A549 treated with CORT108297 at 1 μM for 4 hours (cell line): ENCODE measurements around the gene HARS1. TPM values are rescaled to one million over a fixed set of nuclear protein-coding genes. Genes with fewer than 3 reads are reported as not detected.

ENCODE experiments used
- total RNA-seq: library from RNA; stranded (reverse); fragments of 200-300 nt; extraction: Qiagen RNA extraction; gene quantifications from 5 replicates; pipeline ENCODE4 v1.2.3, GENCODE V29; 2022

The HARS1 gene
- 75.2 to 87.0 TPM (median 79.6 TPM) in 5 replicates for total RNA-seq

GRCh38 chr5:140690941-140691924, at the start of gene HARS1, which contains the start of gene HARS2:
Gene HARS1, minus strand, starts transcription at chr5:140691370. Its CDS starts 66 bp downstream, at chr5:140691304.
Gene HARS2, plus strand, starts transcription at chr5:140691455. Its CDS starts 194 bp downstream, at chr5:140691649.

GRCh38 chr5:140700177-140701144, 9.3 kb upstream of the HARS1 start, which contains the start of gene ZMAT2:
Gene ZMAT2, plus strand, starts transcription at chr5:140700447. Its CDS starts 14 bp downstream, at chr5:140700461.

GRCh38 chr5:140673187-140673976, 17.8 kb downstream of the HARS1 start, which contains the start of gene DND1:
Gene DND1, minus strand, starts transcription at chr5:140673576. Its CDS starts 34 bp downstream, at chr5:140673542.

GRCh38 chr5:140664359-140665119, 26.6 kb downstream of the HARS1 start, which contains the start of gene WDR55:
Gene WDR55, plus strand, starts transcription at chr5:140664904. Its CDS starts 9 bp downstream, at chr5:140664913.

GRCh38 chr5:140639148-140639981, 51.8 kb downstream of the HARS1 start, which contains the start of gene TMCO6:
Gene TMCO6, plus strand, starts transcription at chr5:140639451. Its CDS starts 77 bp downstream, at chr5:140639528.

GRCh38 chr5:140633021-140633471, 58.1 kb downstream of the HARS1 start, which contains the start of gene CD14:
Gene CD14, minus strand, starts transcription at chr5:140633175. Its CDS starts 104 bp downstream, at chr5:140633071.

Other genes starting within 250 kb of the HARS1 start
- gene EIF4EBP3, start 143.7 kb downstream of the HARS1 start, total RNA-seq, result 0.44 to 2.1 TPM (median 1.7 TPM) in 5 replicates
- gene SRA1, start 133.9 kb downstream of the HARS1 start, total RNA-seq, result 38.3 to 55.1 TPM (median 43.8 TPM) in 5 replicates
- gene APBB3, start 126.8 kb downstream of the HARS1 start, total RNA-seq, result 6.2 to 7.7 TPM (median 7.1 TPM) in 5 replicates
- 73.2 to 84.8 TPM (median 79.4 TPM) in 5 replicates for gene SLC35A4, start 126.5 kb downstream of the HARS1 start, total RNA-seq
- 4.2 to 5.3 TPM (median 4.5 TPM) in 5 replicates for gene CD14, start 58.2 kb downstream of the HARS1 start, total RNA-seq
- gene TMCO6, start 51.9 kb downstream of the HARS1 start, total RNA-seq, result 11.6 to 17.6 TPM (median 14.7 TPM) in 5 replicates
- 101 to 133 TPM (median 119 TPM) in 5 replicates for gene NDUFA2, start 43.7 kb downstream of the HARS1 start, total RNA-seq
- gene IK, start 43.5 kb downstream of the HARS1 start, total RNA-seq, result 83.4 to 125 TPM (median 91.1 TPM) in 5 replicates
- 27.6 to 30.9 TPM (median 29.4 TPM) in 5 replicates for gene WDR55, start 26.5 kb downstream of the HARS1 start, total RNA-seq
- 0.44 to 1.0 TPM (median 0.92 TPM) in 5 replicates for gene DND1, start 17.8 kb downstream of the HARS1 start, total RNA-seq
- gene HARS2, start 85 bp upstream of the HARS1 start, total RNA-seq, result 33.5 to 42.3 TPM (median 40.2 TPM) in 5 replicates
- 80.9 to 136 TPM (median 89.0 TPM) in 5 replicates for gene ZMAT2, start 9.1 kb upstream of the HARS1 start, total RNA-seq
- gene PCDHA1, start 94.8 kb upstream of the HARS1 start, total RNA-seq, result 0.10 to 0.27 TPM (median 0.19 TPM) in 5 replicates
- 0.05 to 0.08 TPM (median 0.05 TPM) in 4 of 5 replicates, not detected in the other for gene PCDHA2, start 103.5 kb upstream of the HARS1 start, total RNA-seq
- 0.88 to 1.1 TPM (median 0.96 TPM) in 5 replicates for gene PCDHA3, start 109.7 kb upstream of the HARS1 start, total RNA-seq
- 1.5 to 2.2 TPM (median 1.6 TPM) in 5 replicates for gene PCDHA4, start 115.7 kb upstream of the HARS1 start, total RNA-seq
- 0.47 to 0.79 TPM (median 0.70 TPM) in 5 replicates for gene PCDHA5, start 130.2 kb upstream of the HARS1 start, total RNA-seq
- 0.03 to 0.07 TPM (median 0.05 TPM) in 4 of 5 replicates, not detected in the other for gene PCDHA6, start 136.6 kb upstream of the HARS1 start, total RNA-seq
- 0.06 to 0.15 TPM (median 0.12 TPM) in 5 replicates for gene PCDHA7, start 142.9 kb upstream of the HARS1 start, total RNA-seq
- gene PCDHA8, start 149.8 kb upstream of the HARS1 start, total RNA-seq, result 0.02 to 0.13 TPM (median 0.05 TPM) in 5 replicates
- 0.01 TPM in 1 of 5 replicates, not detected in the others for gene PCDHA9, start 157.0 kb upstream of the HARS1 start, total RNA-seq
- gene PCDHA10, start 164.5 kb upstream of the HARS1 start, total RNA-seq, result 0.01 to 0.02 TPM (median 0.02 TPM) in 3 of 5 replicates, not detected in the others
- 0.08 to 0.40 TPM (median 0.10 TPM) in 5 replicates for gene PCDHA11, start 177.6 kb upstream of the HARS1 start, total RNA-seq
- gene PCDHA12, start 183.9 kb upstream of the HARS1 start, total RNA-seq, result 2.6 to 3.4 TPM (median 3.0 TPM) in 5 replicates
- gene PCDHA13, start 190.8 kb upstream of the HARS1 start, total RNA-seq, result 0.05 to 0.20 TPM (median 0.06 TPM) in 3 of 5 replicates, not detected in the others
- gene PCDHAC1, start 234.9 kb upstream of the HARS1 start, total RNA-seq, result 1.3 to 1.9 TPM (median 1.7 TPM) in 5 replicates